ENCODE results near the gene BCR.

DNA sequence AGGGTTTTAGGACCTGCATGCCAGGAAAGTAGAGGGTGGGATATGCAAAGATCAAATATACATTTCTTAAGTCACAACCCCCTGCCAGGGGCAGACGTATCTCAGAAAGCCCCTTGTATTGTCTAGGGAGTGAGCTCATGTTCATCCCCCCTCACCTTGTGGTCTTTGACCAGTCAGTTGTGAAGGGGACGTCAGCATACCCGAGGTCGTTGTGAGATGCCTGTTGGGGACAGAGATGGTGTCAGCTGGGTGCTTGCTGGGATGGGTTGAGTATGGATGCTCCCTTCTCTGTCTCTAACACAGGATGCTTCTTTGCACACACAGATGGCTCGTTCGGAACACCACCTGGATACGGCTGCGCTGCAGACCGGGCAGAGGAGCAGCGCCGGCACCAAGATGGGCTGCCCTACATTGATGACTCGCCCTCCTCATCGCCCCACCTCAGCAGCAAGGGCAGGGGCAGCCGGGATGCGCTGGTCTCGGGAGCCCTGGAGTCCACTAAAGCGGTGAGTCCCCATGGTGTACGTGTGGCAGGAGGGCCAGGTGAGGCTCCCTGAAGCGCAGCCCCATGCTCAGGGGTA, 73.3 kb downstream of the BCR start:
- TF ChIP-seq POLR2A (IDR thresholded peaks at IDR 0.05; ENCODE audit: extremely low read depth, insufficient read length) (no peak), MYC (IDR thresholded peaks at IDR 0.05; ENCODE audit: low read depth, low read length) (no peak)
- TF ChIP-seq, protein P1, sequence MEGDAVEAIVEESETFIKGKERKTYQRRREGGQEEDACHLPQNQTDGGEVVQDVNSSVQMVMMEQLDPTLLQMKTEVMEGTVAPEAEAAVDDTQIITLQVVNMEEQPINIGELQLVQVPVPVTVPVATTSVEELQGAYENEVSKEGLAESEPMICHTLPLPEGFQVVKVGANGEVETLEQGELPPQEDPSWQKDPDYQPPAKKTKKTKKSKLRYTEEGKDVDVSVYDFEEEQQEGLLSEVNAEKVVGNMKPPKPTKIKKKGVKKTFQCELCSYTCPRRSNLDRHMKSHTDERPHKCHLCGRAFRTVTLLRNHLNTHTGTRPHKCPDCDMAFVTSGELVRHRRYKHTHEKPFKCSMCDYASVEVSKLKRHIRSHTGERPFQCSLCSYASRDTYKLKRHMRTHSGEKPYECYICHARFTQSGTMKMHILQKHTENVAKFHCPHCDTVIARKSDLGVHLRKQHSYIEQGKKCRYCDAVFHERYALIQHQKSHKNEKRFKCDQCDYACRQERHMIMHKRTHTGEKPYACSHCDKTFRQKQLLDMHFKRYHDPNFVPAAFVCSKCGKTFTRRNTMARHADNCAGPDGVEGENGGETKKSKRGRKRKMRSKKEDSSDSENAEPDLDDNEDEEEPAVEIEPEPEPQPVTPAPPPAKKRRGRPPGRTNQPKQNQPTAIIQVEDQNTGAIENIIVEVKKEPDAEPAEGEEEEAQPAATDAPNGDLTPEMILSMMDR (IDR thresholded peaks at IDR 0.05; ENCODE audit: low read depth, low read length): no peak
- TF ChIP-seq, protein P2, sequence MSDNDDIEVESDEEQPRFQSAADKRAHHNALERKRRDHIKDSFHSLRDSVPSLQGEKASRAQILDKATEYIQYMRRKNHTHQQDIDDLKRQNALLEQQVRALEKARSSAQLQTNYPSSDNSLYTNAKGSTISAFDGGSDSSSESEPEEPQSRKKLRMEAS (IDR thresholded peaks at IDR 0.05; ENCODE audit: low read depth, low read length): no peak

All from NB4 (cell line).